H1 (cell line): ENCODE measurements around the gene KCNH4.

Source experiments
- CEBPB ChIP-seq: IDR thresholded peaks from 2 replicates; pipeline ENCODE4 v1.6.1; 2012; ENCODE audit warnings: low read depth, low read length
- CHD1 ChIP-seq: IDR thresholded peaks from 2 replicates; pipeline ENCODE4 v1.6.1; 2012; ENCODE audit warnings: low read depth, low read length, improper control_type of control experiment
- EZH2 ChIP-seq: fragments of 200-600 bp; sonication (generic); IDR thresholded peaks from 2 replicates; pipeline ENCODE4 v1.7.1; 2012; ENCODE audit warnings: low read depth, mild to moderate bottlenecking, moderate library complexity, low read length, inconsistent platforms; ENCODE audit not compliant: severe bottlenecking
- POLR2A ChIP-seq, 2 experiments: IDR thresholded peaks; 1 replicate in 1 of 2; 2 replicates in 1 of 2; pipeline ENCODE4 v1.6.1; 2011; ENCODE audit warnings: low read depth in 2 of 2, low read length in 2 of 2, mild to moderate bottlenecking in 2 of 2; ENCODE audit errors: control extremely low read depth in 1 of 2
- RFX5 ChIP-seq: IDR thresholded peaks from 2 replicates; pipeline ENCODE4 v1.6.1; 2011; ENCODE audit warnings: low read depth, low read length, improper control_type of control experiment, borderline replicate concordance
- SP1 ChIP-seq: IDR thresholded peaks from 2 replicates; pipeline ENCODE4 v1.6.1; 2011; ENCODE audit warnings: low read depth, low read length
- ZNF274 ChIP-seq: IDR thresholded peaks from 2 replicates; pipeline ENCODE4 v1.7.0; 2012; ENCODE audit warnings: low read length, borderline replicate concordance; ENCODE audit errors: extremely low read depth
- TF ChIP-seq, protein P1 (sequence below), 3 experiments: IDR thresholded peaks; 1 replicate in 2 of 3; 2 replicates in 1 of 3; pipeline versions ENCODE4 v1.5.1 to v1.6.1; 2011; ENCODE audit warnings: low read length in 3 of 3, mild to moderate bottlenecking in 3 of 3, inconsistent platforms in 2 of 3, low read depth in 1 of 3, moderate library complexity in 1 of 3; ENCODE audit not compliant: insufficient read depth in 1 of 3; ENCODE audit errors: control extremely low read depth in 1 of 3

DNA sequence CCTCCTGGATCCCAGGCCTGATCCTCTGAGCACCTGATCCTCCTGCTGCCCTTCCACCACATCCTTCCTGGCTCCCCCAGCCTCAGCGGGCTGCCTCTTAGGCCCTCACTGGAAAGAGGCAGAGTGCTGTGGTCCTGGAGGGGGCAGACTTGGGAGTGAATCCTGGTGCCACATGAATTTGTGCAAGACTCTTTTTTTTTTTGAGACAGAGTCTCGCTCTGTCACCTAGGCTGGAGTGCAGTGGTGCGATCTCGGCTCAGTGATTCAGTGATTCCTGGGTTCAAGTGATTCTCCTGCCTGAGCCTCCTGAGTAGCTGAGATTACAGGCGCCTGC lies 10.3 kb upstream of the KCNH4 start:
- no peak for TF ChIP-seq RFX5
- no peak for TF ChIP-seq CHD1
- TF ChIP-seq, protein P1, sequence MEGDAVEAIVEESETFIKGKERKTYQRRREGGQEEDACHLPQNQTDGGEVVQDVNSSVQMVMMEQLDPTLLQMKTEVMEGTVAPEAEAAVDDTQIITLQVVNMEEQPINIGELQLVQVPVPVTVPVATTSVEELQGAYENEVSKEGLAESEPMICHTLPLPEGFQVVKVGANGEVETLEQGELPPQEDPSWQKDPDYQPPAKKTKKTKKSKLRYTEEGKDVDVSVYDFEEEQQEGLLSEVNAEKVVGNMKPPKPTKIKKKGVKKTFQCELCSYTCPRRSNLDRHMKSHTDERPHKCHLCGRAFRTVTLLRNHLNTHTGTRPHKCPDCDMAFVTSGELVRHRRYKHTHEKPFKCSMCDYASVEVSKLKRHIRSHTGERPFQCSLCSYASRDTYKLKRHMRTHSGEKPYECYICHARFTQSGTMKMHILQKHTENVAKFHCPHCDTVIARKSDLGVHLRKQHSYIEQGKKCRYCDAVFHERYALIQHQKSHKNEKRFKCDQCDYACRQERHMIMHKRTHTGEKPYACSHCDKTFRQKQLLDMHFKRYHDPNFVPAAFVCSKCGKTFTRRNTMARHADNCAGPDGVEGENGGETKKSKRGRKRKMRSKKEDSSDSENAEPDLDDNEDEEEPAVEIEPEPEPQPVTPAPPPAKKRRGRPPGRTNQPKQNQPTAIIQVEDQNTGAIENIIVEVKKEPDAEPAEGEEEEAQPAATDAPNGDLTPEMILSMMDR (IDR thresholded peaks at IDR 0.05; ENCODE audit: control extremely low read depth in 1 of 3, insufficient read depth in 1 of 3, low read depth in 1 of 3, low read length in 3 of 3): no peak
- TF ChIP-seq ZNF274: no peak
- TF ChIP-seq SP1: no peak
- TF ChIP-seq EZH2: no peak
- no peak for TF ChIP-seq POLR2A (IDR thresholded peaks at IDR 0.05; ENCODE audit: control extremely low read depth in 1 of 2, low read depth in 2 of 2, low read length in 2 of 2)
- no peak for TF ChIP-seq CEBPB
